ENCODE measurements around the gene METTL5.

GRCh38 chr2:169790581-169790980 is 34.1 kb downstream of the METTL5 start:
- no peak for TF ChIP-seq CTCF (IDR thresholded peaks at IDR 0.05)
- TF ChIP-seq ZFX (IDR thresholded peaks at IDR 0.05; ENCODE audit: borderline replicate concordance), result no peak
